WTC11 (cell line): ENCODE measurements around the gene ABCD3. TPM values are rescaled to one million over a fixed set of nuclear protein-coding genes. Genes with fewer than 3 reads are reported as not detected.

Source experiments
- ATAC-seq: fragments of 200-7000 bp; cut with Tn5 transposase; 2 replicates; pipeline ENCODE4 v1.10.0; 2021; ENCODE audit warnings: mild to moderate bottlenecking, moderate library complexity
- CTCF ChIA-PET: fragments of 300-600 bp; sonication (Branson Sonifier 250); formaldehyde crosslinking; loops from one replicate; lab custom pipeline; 2021; ENCODE audit warnings: antibody characterized with exemption; lab: Charles Lee
- POLR2A ChIA-PET: fragments of 350-600 bp; sonication (Branson Sonifier 250); formaldehyde crosslinking; loops from one replicate; lab custom pipeline; 2021; ENCODE audit warnings: antibody characterized with exemption; lab: Charles Lee
- DNase-seq: peaks from one replicate; pipeline ENCODE4 v3.0.0; 2021; ENCODE audit warnings: low spot score
- H3K27ac Mint-ChIP-seq: 2 replicates; pipeline ENCODE4 v1.8.0; 2021; ENCODE audit warnings: mixed read lengths
- H3K27me3 Mint-ChIP-seq: 2 replicates; pipeline ENCODE4 v1.8.0; 2021; ENCODE audit warnings: low read depth, mild to moderate bottlenecking, moderate library complexity, mixed read lengths
- H3K36me3 Mint-ChIP-seq: 2 replicates; pipeline ENCODE4 v1.8.0; 2021; ENCODE audit warnings: mixed read lengths
- H3K4me1 Mint-ChIP-seq: 2 replicates; pipeline ENCODE4 v1.8.0; 2022; ENCODE audit warnings: mixed read lengths
- H3K4me3 Mint-ChIP-seq: 2 replicates; pipeline ENCODE4 v1.8.0; 2021; ENCODE audit warnings: mild to moderate bottlenecking, moderate library complexity, mixed read lengths
- H3K9me3 Mint-ChIP-seq: 2 replicates; pipeline ENCODE4 v1.8.0; 2021; ENCODE audit warnings: mixed read lengths
- ARID4B ChIP-seq: sonication (generic); formaldehyde crosslinking; IDR thresholded peaks from 2 replicates; pipeline ENCODE4 v1.8.0; 2023; ENCODE audit warnings: missing genetic modification reagents, mild to moderate bottlenecking, borderline replicate concordance
- CTCF ChIP-seq: fragments of 200-600 bp; IDR thresholded peaks from 2 replicates; pipeline ENCODE4 v1.8.0; 2022; ENCODE audit warnings: antibody characterized with exemption
- EMX1 ChIP-seq: fragments of 250-450 bp; sonication (Bioruptor Pico); IDR thresholded peaks from 2 replicates; pipeline ENCODE4 v1.8.0; 2021; ENCODE audit warnings: mild to moderate bottlenecking
- ERG ChIP-seq: fragments of 250-450 bp; sonication (Bioruptor Pico); IDR thresholded peaks from 2 replicates; pipeline ENCODE4 v1.8.0; 2021; ENCODE audit warnings: mild to moderate bottlenecking
- FOXK1 ChIP-seq: sonication (generic); formaldehyde crosslinking; IDR thresholded peaks from 2 replicates; pipeline ENCODE4 v1.8.0; 2022; ENCODE audit warnings: mild to moderate bottlenecking, moderate library complexity, missing genetic modification reagents
- HMGA2 ChIP-seq: fragments of 250-450 bp; sonication (Bioruptor Pico); IDR thresholded peaks from 2 replicates; pipeline ENCODE4 v1.4.0; 2021; ENCODE audit warnings: mild to moderate bottlenecking, moderate library complexity
- IRF1 ChIP-seq: sonication (generic); formaldehyde crosslinking; IDR thresholded peaks from 2 replicates; pipeline ENCODE4 v1.8.0; 2023; ENCODE audit warnings: missing genetic modification reagents
- IRF2 ChIP-seq: sonication (generic); formaldehyde crosslinking; IDR thresholded peaks from 2 replicates; pipeline ENCODE4 v1.8.0; 2022; ENCODE audit warnings: low read depth, missing genetic modification reagents, borderline replicate concordance
- JAZF1 ChIP-seq: fragments of 250-450 bp; sonication (Bioruptor Pico); IDR thresholded peaks from 2 replicates; pipeline ENCODE4 v1.9.0; 2021; ENCODE audit warnings: moderate library complexity, mild to moderate bottlenecking, inconsistent platforms
- JUN ChIP-seq: sonication (generic); formaldehyde crosslinking; IDR thresholded peaks from 2 replicates; pipeline ENCODE4 v1.8.0; 2023; ENCODE audit warnings: mild to moderate bottlenecking, missing genetic modification reagents
- NR2C2 ChIP-seq: sonication (generic); formaldehyde crosslinking; IDR thresholded peaks from 2 replicates; pipeline ENCODE4 v1.8.0; 2022; ENCODE audit warnings: mild to moderate bottlenecking, missing genetic modification reagents
- NR3C1 ChIP-seq: sonication (generic); formaldehyde crosslinking; conservative IDR thresholded peaks from 2 replicates; pipeline ENCODE4 v1.8.1; 2023; ENCODE audit warnings: low read depth, mild to moderate bottlenecking, missing genetic modification reagents
- RORB ChIP-seq: fragments of 250-450 bp; sonication (Bioruptor Pico); IDR thresholded peaks from 2 replicates; pipeline ENCODE4 v1.9.0; 2021; ENCODE audit warnings: mild to moderate bottlenecking
- TEAD4 ChIP-seq: sonication (generic); formaldehyde crosslinking; IDR thresholded peaks from 2 replicates; pipeline ENCODE4 v1.8.0; 2022; ENCODE audit warnings: mild to moderate bottlenecking, missing genetic modification reagents
- TP53 ChIP-seq: sonication (generic); formaldehyde crosslinking; IDR thresholded peaks from 2 replicates; pipeline ENCODE4 v1.8.1; 2023; ENCODE audit warnings: mild to moderate bottlenecking, missing genetic modification reagents
- USF1 ChIP-seq: sonication (generic); formaldehyde crosslinking; IDR thresholded peaks from 2 replicates; pipeline ENCODE4 v1.8.0; 2022; ENCODE audit warnings: mild to moderate bottlenecking, missing genetic modification reagents
- USF2 ChIP-seq: sonication (generic); formaldehyde crosslinking; IDR thresholded peaks from 2 replicates; pipeline ENCODE4 v1.8.1; 2023; ENCODE audit warnings: mild to moderate bottlenecking, missing genetic modification reagents, moderate library complexity
- ZNF512 ChIP-seq: sonication (generic); formaldehyde crosslinking; IDR thresholded peaks from 2 replicates; pipeline ENCODE4 v1.8.1; 2022; ENCODE audit warnings: missing genetic modification reagents, borderline replicate concordance
- total RNA-seq: library from RNA; stranded (reverse); gene quantifications from 3 replicates; pipeline ENCODE4 v1.2.3, GENCODE V29; 2021

The ABCD3 gene
- total RNA-seq, 1 experiment from 2014 or later, result 27.2 TPM

GRCh38 chr1:94462606-94463005 is 44.4 kb downstream of the ABCD3 start:
- no peak overlapping the region for H3K27ac Mint-ChIP-seq
- CTCF ChIA-PET, result interaction anchor here (0.8 to 2.1 kb wide), 5 partner anchors 19 to 399 kb away, joined by 3 to 7 read pairs (median 3); no protein-coding TSS in a partner anchor
- H3K4me1 Mint-ChIP-seq, result peaks cover 5% of the 10 kb centered on the region
- peaks cover 23% of the 10 kb centered on the region for H3K36me3 Mint-ChIP-seq
- POLR2A ChIA-PET, result no interaction called here
- DNase-seq (no peak), ATAC-seq (no peak)
- H3K27me3 Mint-ChIP-seq, result no peaks in the 10 kb centered on the region; the same call in 1 of the 2 replicates
- TF ChIP-seq TEAD4 (CRISPR knock-in tag) (no peak), JUN (CRISPR knock-in tag) (no peak), USF2 (CRISPR knock-in tag) (no peak), TP53 (CRISPR knock-in tag) (no peak), EMX1 (CRISPR knock-in tag) (no peak), NR3C1 (no peak), ERG (no peak), USF1 (CRISPR knock-in tag) (no peak), HMGA2 (no peak), IRF2 (no peak), RORB (CRISPR knock-in tag) (no peak), NR2C2 (CRISPR knock-in tag) (no peak), ARID4B (CRISPR knock-in tag) (no peak), ZNF512 (CRISPR knock-in tag) (no peak), CTCF (no peak), IRF1 (CRISPR knock-in tag) (no peak), JAZF1 (CRISPR knock-in tag) (no peak), FOXK1 (CRISPR knock-in tag) (no peak)
- H3K4me3 Mint-ChIP-seq, result no peak overlapping the region
- peaks cover 13% of the 10 kb centered on the region for H3K9me3 Mint-ChIP-seq
